Measurements from ENCODE around the gene ZBTB7C. TPM values are rescaled to one million over a fixed set of nuclear protein-coding genes. Genes with fewer than 3 reads are reported as not detected.

ZBTB7C gene
- total RNA-seq, 1 donor from 2014 or later: 0.57 TPM

- no peak overlapping the region for H3K27ac Mint-ChIP-seq
- no peaks in the 10 kb centered on the region for H3K9me3 Mint-ChIP-seq (ENCODE audit: low read depth)
- no peak for TF ChIP-seq CTCF (IDR thresholded peaks at IDR 0.05; ENCODE audit: unreplicated experiment)
- H3K27me3 Mint-ChIP-seq: peaks cover 19% of the 10 kb centered on the region
- no peaks in the 10 kb centered on the region for H3K36me3 Mint-ChIP-seq (ENCODE audit: insufficient read depth)
- H3K4me1 Mint-ChIP-seq (ENCODE audit: low read depth): no peaks in the 10 kb centered on the region
- H3K4me3 Mint-ChIP-seq (ENCODE audit: low read depth): no peak overlapping the region
- DNase-seq (ENCODE audit: low spot score, unreplicated experiment): no peak
These were observed 335.8 kb downstream of the ZBTB7C start for GRCh38 chr18:48073211-48073930.

GRCh38 chr18:48072428-48073204 is 336.6 kb downstream of the ZBTB7C start:
- Mint-ChIP-seq H3K27ac (no peak overlapping the region), H3K4me1 (ENCODE audit: low read depth) (no peaks in the 10 kb centered on the region), H3K4me3 (ENCODE audit: low read depth) (no peak overlapping the region), H3K36me3 (ENCODE audit: insufficient read depth) (no peaks in the 10 kb centered on the region), H3K9me3 (ENCODE audit: low read depth) (no peaks in the 10 kb centered on the region), H3K27me3 (peaks cover 19% of the 10 kb centered on the region)
- TF ChIP-seq CTCF (IDR thresholded peaks at IDR 0.05; ENCODE audit: unreplicated experiment): no peak
- no peak for DNase-seq (ENCODE audit: low spot score, unreplicated experiment)

- no peaks in the 10 kb centered on the region for H3K9me3 Mint-ChIP-seq (ENCODE audit: low read depth)
- H3K27me3 Mint-ChIP-seq: peaks cover 15% of the 10 kb centered on the region
- peaks cover 3% of the 10 kb centered on the region for H3K4me1 Mint-ChIP-seq (ENCODE audit: low read depth)
- no peak overlapping the region for H3K4me3 Mint-ChIP-seq (ENCODE audit: low read depth)
- H3K27ac Mint-ChIP-seq: no peak overlapping the region
- no peaks in the 10 kb centered on the region for H3K36me3 Mint-ChIP-seq (ENCODE audit: insufficient read depth)
- no peak for TF ChIP-seq CTCF (IDR thresholded peaks at IDR 0.05; ENCODE audit: unreplicated experiment)
- no peak for DNase-seq (ENCODE audit: low spot score, unreplicated experiment)
These were observed 340.2 kb downstream of the ZBTB7C start for GRCh38 chr18:48068916-48069445.

GRCh38 chr18:48066225-48066652 is 342.9 kb downstream of the ZBTB7C start:
- no peak for DNase-seq (ENCODE audit: low spot score, unreplicated experiment)
- H3K4me1 Mint-ChIP-seq (ENCODE audit: low read depth): peaks cover 3% of the 10 kb centered on the region
- H3K27ac Mint-ChIP-seq: no peak overlapping the region
- peaks cover 14% of the 10 kb centered on the region for H3K27me3 Mint-ChIP-seq
- H3K4me3 Mint-ChIP-seq (ENCODE audit: low read depth): no peak overlapping the region
- no peaks in the 10 kb centered on the region for H3K36me3 Mint-ChIP-seq (ENCODE audit: insufficient read depth)
- TF ChIP-seq CTCF (IDR thresholded peaks at IDR 0.05; ENCODE audit: unreplicated experiment): no peak
- no peaks in the 10 kb centered on the region for H3K9me3 Mint-ChIP-seq (ENCODE audit: low read depth)

GRCh38 chr18:48065601-48065995 is 343.6 kb downstream of the ZBTB7C start:
- no peak for DNase-seq (ENCODE audit: low spot score, unreplicated experiment)
- Mint-ChIP-seq H3K4me3 (ENCODE audit: low read depth) (no peak overlapping the region), H3K27ac (no peak overlapping the region), H3K9me3 (ENCODE audit: low read depth) (no peaks in the 10 kb centered on the region), H3K4me1 (ENCODE audit: low read depth) (peaks cover 3% of the 10 kb centered on the region), H3K27me3 (peaks cover 17% of the 10 kb centered on the region), H3K36me3 (ENCODE audit: insufficient read depth) (no peaks in the 10 kb centered on the region)
- no peak for TF ChIP-seq CTCF (IDR thresholded peaks at IDR 0.05; ENCODE audit: unreplicated experiment)

Data from progenitor cell of endocrine pancreas (in vitro differentiated cells).